HG03066 (cell line): Measurements from ENCODE around the gene ARPC5L.
"Not testable (repeated sequence)": the region's sequence is repeated elsewhere in the genome, so short reads cannot be mapped to it uniquely, and the experiment has no call there.

Experiments used
- ATAC-seq: cut with Tn5 transposase; IDR thresholded peaks from one replicate; pipeline ENCODE4 v1.9.1; 2021; ENCODE audit warnings: low read depth; ENCODE audit not compliant: unreplicated experiment

ARPC5L gene

DNA sequence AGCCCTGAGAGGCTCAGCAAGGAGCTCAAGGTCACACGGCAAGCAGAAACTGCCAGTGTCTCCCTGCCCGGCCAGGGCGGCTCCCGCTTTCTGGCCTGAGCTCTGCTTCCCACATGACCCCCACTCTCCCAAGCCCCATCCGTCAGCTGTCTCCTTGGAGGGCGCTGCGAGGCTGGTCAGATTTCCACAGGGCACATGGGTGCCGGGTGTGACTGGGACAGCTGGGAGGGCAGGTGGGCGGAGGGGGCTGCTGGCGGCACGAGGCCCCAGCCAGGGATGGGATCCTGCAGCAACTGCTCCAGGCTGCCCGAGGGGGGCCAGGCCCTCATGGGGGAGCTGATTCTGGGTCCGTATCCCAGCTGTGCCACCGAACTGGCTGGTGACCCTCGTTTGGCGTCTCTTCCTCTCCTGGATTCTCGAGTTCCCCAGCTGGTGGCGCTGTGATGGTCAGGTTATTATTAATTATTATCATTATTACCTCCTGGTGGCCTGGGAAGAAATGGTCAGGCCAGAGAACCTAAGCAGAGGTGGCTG, 21.6 kb upstream of the ARPC5L start:
- no peak for ATAC-seq

DNA sequence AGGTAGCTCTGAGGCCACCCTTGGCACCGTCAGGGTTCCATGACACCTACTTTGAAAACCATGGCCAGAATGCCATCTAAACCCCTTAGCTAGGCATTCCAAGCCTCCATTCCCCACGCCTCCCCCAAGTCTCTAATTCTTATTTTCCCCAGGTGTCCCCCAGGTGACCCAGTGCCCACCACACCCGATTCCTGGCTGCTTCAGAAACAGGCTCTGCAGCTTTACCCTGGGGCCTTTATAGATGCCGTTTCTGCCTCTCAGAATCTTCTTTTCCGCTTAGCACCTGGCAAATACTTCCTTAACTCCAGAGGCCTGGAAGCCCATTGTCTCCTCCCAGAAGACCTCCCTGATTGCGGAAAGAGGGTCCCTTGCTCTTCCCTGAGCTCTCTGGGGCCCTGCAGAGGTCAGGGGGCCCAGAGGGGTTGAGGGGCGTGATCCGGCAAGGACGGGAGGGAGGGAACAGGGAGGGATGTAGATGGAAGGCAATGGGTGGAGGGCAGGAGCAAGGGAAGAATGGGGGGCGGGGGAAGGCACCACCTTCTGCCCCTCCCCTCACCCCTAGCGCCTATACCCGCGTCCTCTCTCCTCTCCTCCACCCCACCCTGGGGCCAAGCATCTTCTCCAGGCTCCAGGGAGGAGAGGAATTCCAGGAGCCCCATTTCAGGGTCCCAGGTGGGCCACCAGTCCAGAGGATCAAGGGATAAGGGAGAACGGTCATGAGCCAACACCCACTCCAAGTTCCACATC, 20.7 kb upstream of the ARPC5L start:
- no peak for ATAC-seq

DNA sequence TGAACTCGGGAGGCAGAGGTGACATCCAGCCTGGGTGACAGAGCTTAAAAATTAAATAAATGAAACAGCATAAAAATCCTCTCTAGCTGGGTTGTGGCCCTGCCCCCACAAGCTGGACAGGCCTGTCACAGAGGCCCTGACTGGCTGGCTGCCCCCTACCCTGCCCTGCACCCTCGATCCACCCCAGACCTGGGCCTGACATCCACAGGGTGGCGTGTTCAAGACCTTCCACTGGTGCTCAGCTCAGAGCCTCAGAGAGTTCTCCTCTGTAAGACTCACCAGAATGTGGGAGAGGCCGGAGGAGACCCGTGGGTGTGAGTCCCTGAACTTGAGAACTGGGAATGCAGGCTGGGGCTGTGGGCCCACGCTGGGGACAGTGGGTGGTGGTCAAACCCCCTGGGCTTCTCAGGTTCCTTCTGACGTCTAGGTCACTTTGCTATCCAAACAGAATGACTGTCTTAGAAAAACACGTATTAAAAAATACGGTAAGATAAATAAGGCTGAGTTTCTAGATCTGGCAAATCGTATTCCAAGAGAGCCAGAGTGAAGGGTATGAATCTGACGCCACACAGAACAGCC, 18.4 kb upstream of the ARPC5L start:
- no peak for ATAC-seq

DNA sequence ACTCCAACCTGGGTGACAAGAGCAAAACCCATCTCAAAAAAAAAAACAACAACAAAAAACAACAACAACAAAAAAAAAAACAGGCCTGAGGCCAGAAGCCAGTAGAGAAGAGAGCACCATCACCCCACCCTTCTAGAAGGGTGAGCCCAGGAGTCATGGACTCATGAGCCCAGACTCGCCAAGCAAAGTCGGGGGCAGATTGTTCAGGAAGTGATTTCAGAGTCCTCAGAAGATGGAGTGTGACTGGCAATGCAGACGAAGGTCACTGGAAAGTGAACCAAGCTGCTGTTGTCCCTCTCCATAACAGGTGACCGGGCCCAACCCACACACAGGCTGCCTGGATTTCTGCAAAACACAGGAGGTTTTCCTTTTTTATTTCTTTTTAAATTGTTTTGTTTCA, 17.6 kb upstream of the ARPC5L start:
- ATAC-seq: no peak

DNA sequence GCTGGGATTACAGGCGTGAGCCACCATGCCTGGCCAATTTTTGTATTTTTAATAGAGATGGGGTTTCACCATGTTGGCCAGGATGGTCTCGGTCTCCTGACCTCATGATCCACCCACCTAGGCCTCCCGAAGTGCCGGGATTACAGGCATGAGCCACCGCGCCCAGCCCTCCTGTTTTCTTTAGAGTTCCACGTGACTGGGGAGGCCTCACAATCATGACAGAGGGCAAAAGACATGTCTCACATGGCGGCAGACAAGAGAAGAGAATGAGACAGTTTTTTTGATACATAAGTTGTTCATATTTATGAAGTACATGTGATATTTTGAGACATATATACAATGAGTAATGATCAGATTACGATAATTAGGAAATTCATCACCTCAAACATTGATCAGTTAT, 15.5 kb upstream of the ARPC5L start:
- ATAC-seq: not testable (repeated sequence)

DNA sequence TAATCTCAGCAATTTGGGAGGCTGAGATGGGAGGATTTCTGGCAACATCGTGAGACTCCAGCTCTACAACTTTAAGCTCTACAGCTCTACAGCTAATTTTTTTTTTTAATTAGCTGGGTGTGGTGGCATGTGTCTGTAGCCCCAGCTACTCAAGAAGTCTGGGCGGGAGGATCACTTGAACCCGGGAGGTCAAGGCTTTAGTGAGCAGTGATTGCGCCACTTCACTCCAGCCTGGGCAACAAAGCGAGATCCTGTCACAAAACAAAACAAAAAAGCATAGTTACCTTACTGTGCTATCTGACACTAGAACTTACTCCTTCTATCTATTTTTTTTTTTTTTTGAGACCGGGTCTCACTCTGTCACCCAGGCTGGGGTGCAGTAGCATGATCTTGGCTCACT, 15.0 kb upstream of the ARPC5L start:
- no peak for ATAC-seq

DNA sequence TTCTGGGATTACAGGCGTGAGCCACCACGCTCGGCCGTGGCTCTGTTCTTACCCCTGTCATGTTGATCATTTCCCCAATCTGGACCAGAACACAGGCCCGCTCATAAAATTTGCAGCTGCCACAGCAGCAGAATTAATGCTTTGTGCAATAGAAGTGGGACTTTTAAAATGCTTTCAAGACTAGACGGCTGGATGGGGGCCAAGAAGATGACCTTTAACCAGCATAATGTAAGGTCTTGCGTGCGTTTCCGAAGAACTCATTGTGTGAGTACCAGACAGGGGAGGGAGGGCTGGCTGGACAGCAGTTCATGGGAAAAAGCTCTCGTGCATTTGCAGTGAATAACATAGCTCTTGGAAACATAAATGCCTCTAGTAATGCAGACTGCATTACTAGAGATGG, 12.1 kb upstream of the ARPC5L start:
- ATAC-seq: no peak

DNA sequence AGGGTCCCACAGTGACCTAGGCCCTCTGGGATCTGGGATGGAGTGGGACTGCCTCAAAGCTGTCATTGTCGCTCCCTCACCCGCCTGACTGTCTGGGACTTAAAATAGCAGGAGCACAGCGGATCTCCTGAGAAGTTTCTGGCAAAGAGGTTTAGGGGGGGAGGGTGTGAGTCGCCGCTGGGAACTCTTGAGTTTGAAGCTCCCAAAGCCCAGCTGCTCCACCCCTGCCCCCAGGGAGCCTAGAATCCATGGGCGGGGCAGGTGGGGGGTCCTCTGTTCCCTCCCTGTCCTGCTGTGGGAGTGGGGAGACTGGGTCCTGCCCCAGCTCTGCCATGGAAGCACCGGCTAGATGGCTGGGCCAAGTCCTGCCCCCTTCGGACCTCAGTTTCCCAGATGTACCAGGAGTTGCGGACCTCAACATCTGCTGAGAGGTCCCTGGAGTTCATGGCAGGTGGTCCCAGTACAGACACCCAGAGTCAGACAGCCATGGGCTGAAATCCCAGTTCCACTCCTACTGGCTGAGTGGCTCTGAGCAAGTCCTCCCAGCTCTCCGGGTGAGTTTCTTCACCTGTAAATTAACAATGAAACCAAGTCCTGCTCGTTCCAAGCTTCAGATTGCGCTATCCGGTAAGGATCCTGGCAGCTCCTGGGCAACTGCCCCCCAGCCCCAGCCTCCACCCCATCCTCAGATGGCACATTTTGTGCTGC, 9.7 kb upstream of the ARPC5L start:
- ATAC-seq: no peak

DNA sequence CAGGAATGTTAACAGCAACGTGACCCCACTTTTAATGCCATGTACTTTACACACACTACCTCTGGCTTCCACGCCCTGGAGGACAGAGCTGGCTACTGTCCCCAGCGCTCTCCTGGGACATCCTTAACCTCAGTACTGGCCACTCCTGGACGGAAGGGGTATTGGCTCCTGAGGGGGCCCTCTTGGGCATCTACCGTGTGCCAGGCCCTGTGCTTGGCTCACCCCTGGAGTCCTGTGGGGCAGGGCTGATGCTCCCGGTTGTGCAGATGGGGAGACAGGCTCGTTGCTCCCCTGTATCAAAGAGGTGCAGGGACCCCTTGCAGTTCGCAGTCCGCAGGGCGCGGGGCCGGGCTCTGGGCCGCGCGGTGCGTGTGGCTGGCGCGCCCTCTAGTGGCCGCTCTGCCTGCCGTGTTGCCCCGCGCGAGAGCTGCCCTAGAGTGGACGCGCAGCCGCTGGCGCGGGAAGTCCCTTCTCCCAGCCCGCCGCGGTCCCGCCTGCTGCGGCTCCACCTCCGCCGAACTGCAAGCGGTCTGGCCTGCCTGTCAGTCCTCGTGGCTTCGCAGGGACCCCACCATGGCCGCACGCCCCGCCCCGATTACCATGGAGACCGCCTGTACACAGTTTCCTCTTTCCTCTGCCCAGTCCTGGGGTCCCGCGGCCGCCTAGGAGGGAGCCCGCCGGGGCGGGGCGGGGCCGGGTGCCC, 8.9 kb upstream of the ARPC5L start, which contains the start of gene WDR38:
WDR38 (plus strand) TSS at position 632 of the 703 bp plus-strand sequence. CDS start 72 bp downstream, outside the sequence.
- peak; percentile 58 for ATAC-seq

DNA sequence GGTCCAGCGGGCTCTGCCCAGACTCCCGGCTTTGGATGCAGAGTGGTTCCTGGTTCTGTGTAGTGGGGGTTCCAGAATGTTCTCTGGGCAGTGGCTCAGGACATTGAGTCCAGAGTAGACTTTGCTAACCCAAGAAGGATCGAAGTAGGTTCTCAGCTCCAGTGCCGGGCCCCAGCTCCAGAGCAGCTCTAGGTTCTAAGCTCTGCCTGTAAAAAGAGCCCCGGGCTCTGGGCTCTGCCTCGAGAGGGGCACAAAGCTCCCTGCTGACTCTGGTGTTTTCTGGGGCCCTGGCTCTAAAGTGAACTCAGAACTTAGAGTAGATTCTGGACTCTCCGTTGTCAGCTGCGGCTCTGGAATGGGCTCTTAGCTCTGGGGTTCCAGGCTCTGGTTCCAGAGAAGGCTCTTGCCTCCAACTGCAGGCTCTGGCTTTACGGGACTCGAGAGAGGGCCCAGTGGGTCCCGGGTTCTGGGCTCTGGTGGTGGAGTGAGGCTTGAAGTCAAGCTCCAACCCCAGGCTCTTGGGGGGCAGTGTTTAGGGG, 8.3 kb upstream of the ARPC5L start:
- ATAC-seq: no peak

DNA sequence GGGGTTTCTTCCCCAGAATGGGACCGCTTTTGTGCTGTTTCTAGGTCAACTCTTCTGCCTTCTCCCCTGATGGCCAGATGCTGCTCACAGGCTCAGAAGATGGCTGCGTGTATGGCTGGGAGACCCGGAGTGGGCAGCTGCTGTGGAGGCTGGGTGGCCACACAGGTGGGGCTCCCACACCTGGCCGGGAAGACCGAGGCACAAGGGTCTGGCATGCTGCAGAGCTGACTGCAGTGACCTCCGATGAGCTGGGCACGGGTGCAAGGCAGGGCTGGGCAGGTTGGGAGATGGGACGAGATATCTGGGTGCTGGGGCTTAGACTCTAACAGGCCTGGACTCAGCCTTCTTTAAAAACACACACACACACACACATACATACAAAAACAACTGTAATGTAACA, 7.8 kb upstream of the ARPC5L start:
- no peak for ATAC-seq

DNA sequence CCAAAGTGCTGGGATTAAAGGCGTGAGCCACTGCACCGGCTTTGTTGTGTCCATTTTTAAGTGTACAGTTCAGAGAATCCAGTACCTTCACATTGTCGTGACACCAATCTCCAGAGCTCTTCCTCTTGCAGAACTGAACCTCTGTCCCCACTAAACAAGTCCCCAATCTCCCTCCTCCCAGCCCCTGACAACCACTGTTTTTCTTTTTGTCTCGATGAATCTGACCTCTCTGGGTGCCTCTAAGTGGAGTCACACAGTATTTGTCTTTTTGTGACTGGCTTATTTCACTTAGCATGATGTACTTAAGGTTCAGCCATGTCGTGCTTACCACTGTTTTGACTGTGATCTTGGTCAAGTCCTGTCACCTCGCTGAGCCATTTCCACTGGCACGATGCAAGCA, 7.1 kb upstream of the ARPC5L start:
- ATAC-seq: no peak

DNA sequence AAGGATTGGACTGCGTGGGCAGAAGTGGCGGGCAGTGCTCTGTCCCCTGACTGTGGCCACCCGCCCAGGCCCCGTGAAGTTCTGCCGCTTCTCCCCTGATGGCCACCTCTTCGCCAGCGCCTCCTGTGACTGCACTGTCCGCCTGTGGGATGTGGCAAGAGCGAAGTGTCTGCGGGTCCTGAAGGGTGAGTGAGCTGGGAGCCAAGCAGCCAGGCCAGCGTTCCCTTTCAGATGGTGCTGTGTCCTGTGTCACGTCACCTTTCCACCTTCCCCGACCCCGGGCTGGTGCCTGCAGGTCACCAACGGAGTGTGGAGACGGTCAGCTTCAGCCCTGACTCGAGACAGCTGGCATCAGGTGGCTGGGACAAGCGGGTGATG, 6.4 kb upstream of the ARPC5L start:
- no peak for ATAC-seq

DNA sequence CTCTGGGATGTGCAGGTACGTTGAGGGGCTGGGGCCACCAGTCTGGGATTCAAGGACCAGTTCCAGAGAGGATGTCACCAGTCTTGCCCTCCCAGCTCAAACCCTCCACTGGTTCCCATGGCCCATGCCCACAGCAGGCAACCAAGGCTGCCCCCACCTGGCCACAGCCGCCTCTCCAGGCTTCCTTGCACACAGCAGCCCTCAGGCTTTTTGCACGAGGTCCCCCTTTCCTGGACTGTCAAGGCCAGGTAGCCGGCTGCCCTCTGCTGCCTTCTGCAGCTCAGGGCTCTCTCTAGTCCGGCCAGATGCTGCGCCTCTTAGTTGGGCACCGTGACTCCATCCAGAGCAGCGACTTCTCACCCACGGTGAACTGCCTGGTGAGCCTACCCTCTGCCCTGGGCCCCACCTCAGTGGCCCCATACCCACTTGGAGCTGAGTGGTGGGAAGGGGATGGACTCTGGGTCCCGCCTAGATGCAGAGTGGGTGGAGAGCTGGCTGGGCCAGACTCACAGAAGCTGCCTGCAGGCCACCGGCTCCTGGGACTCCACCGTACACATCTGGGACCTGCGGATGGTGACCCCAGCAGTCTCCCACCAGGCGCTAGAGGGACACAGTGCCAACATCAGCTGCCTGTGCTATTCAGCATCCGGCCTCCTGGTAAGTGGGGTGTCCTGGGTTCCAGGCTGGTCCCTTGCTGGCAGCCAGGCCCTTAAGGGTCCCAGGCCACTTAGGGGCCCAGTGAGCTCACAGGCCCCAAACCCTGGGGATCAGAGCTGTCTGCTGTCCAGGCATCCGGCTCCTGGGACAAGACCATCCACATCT, 5.8 kb upstream of the ARPC5L start:
- ATAC-seq: no peak

DNA sequence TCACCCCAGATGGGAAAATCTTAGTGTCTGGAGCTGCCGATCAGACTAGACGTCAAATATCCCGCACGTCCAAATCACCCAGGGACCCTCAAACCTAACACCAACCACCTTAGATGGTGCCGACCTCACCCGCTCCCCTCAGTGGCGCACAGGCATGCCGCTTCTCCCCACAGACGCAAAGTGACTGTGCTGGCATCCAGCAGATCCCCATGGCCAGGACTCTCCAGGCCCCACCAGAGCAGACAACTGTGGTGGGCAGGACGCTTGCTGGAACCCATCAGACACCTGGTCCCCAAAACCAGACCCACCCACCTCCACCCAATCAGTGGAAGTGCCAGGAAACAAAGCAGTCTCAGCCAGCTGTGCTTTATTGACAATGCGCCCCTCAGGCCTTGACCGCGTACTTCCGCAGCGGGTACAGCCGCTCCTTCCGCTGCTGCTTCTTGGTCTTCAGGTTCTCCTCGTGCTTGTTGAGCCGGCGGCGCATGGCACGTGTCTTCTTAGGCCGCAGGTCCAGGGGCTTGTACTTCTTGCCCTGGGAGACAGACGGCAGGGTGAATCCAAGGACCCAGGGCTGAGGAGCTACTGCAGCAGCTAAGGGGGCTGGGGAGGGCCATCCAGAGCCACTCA, 4.3 kb upstream of the ARPC5L start:
- ATAC-seq: no peak

DNA sequence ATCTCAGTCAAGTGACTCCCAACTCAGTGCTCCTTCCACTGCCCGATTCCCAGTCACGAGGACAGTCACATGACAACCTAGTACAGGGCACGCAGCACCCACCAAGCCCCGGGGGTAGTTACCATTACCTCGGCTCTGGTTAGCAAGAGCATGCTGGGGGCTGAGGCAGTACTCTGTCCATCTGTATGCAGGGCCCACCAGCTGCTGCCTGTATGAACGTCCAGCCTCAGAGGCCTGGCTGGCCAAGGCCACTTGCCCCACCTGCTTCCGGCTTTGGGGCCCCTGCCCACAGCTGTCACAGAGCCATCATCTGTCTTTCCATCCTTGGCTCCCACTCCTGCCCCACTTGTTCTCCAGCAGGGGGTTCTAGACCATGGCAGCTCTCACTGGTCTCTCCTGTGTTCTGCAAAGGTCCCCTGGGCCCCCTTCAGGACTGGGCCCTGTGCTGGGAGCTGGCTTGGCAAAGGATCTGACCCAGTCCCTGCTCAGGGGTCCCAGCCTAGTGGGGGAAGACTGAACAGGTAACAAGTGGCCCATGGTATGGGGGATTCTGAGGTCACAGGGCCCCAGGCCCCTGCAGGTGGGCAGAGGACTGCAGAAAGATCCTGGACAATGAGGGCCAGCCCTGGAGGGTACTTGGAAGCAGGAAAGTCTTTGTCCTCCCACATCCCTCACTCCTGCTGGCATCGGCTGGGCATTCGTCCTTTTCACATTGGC, 3.4 kb upstream of the ARPC5L start:
- no peak for ATAC-seq

DNA sequence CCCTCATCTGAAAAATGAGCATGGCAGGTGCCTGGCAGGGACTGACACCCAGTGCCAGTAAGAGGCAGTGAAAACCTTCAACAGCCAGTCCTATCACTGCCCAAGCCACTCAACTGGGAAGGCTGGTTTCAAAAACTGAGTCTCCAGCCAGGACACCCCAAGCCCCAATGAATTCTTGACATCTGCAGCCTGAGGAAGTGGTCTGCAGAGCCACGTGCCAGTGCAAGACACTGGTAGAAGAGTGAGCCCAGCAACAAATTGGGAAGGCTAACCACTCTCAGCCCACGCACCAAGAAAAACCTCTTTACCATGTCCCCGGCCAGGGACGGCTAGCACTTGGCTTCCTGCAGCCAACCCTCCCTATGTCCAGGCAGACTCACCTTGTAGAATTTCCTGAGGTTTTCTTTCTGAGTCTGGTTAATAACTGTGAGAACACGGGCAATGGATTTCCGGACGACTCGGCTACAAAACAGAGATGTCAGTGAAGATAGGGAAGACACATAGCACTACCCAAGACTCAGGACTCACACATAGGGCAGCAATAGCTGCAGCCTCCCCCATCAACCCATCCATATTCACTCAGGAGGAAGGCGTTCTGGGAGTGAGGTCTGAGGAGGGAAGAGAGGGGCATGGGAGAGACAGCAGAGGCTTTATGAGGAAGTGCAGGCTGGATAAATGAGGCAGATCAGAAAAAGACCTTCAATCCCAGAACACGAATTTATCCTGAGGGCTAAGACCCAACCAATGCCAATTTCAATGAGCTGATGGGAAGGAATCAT, 1.9 kb upstream of the ARPC5L start:
- no peak for ATAC-seq
